Psoas muscle (tissue), 8 donors: ENCODE measurements around the gene FAM50A. TPM values are rescaled to one million over a fixed set of nuclear protein-coding genes. Genes with fewer than 3 reads are reported as not detected.

Source experiments
- ATAC-seq, 4 donors: fragments of 200-7000 bp; cut with Tn5 transposase; one replicate each; pipeline ENCODE4 v1.9.1; 2020; ENCODE audit warnings: moderate library complexity in 3 of 4, mild to moderate bottlenecking in 2 of 4
- DNase-seq, 2 donors: peaks; one replicate each; pipeline ENCODE4 v3.0.0-alpha.2; 2020
- H3K27ac ChIP-seq: fragments of 200-600 bp; one replicate; pipeline ENCODE4 v1.8.0; 2022
- H3K27me3 ChIP-seq, 3 donors: fragments of 200-600 bp in 1 of 3; one replicate each; pipeline versions ENCODE4 v1.6.1 to v1.8.0; 2013 to 2022; ENCODE audit warnings: low read length in 2 of 3, mild to moderate bottlenecking in 2 of 3, moderate library complexity in 1 of 3; ENCODE audit not compliant: insufficient read depth in 3 of 3
- H3K36me3 ChIP-seq, 2 donors: fragments of 200-600 bp in 1 of 2; one replicate each; pipeline versions ENCODE4 v1.6.1 to v1.8.0; 2013 to 2022; ENCODE audit warnings: low read depth in 1 of 2, mild to moderate bottlenecking in 1 of 2, moderate library complexity in 1 of 2; ENCODE audit not compliant: insufficient read depth in 1 of 2
- H3K4me1 ChIP-seq: fragments of 200-600 bp; one replicate; pipeline ENCODE4 v1.8.0; 2022
- H3K4me3 ChIP-seq: fragments of 200-600 bp; one replicate; pipeline ENCODE4 v1.8.0; 2022; ENCODE audit warnings: mild to moderate bottlenecking
- H3K9me3 ChIP-seq: fragments of 200-600 bp; one replicate; pipeline ENCODE4 v1.8.0; 2022
- WGBS, 3 donors: extraction: QIAGEN DNeasy Blood & Tissue Kit; methylation state at CpG; one replicate each; pipeline versions ENCODE4 v1.1.6 to v1.1.7; 2013; 5-methylcytosine and 5-hydroxymethylcytosine counted together
- intact Hi-C, 2 donors: fragments of 100-400 bp; cut with DNase I; formaldehyde crosslinking; loops; one replicate each; pipeline versions ENCODE4 v1.11.0 to v1.14.2; 2022
- polyA plus RNA-seq, 3 donors: library from polyadenylated mRNA; stranded (reverse); fragments of 200-250 nt; gene quantifications; one replicate each; pipeline ENCODE4 v1.2.3, GENCODE V29; 2013
- total RNA-seq, 4 donors: library from RNA; stranded (reverse); fragmentation: NEBNext Ultra II Directional in 2 of 4; extraction: Animal tissue kit (Norgen Biotek cat#: 25700) in 2 of 4; gene quantifications; one replicate each; pipeline versions ENCODE4 v1.2.1 to v1.2.4, GENCODE V29; 2021 to 2023
- TF ChIP-seq, protein P1 (sequence below): fragments of 200-600 bp; IDR thresholded peaks from one replicate; pipeline ENCODE4 v1.8.0; 2022; ENCODE audit warnings: antibody characterized with exemption
- donor health status: healthy with polysubstance abuse.
- donor health status: DM: no; HTN: no; CAD: no; lungs with moderate emphysema.
- donor health status: Bipolar disorder and iron deficiency.
- donor health status: healthy.
- donor health status: DM: yes; HTN: yes; CAD: no.
- donor health status: DM: no; HTN: no; CAD: no.
- donor health status: DM: no; HTN: no; CAD: no.
- donor health status: DM: yes; HTN: yes; CAD: no.

FAM50A gene
- total and polyA plus RNA-seq, 7 donors: 48.6 to 117 (median 59.6) TPM

DNA sequence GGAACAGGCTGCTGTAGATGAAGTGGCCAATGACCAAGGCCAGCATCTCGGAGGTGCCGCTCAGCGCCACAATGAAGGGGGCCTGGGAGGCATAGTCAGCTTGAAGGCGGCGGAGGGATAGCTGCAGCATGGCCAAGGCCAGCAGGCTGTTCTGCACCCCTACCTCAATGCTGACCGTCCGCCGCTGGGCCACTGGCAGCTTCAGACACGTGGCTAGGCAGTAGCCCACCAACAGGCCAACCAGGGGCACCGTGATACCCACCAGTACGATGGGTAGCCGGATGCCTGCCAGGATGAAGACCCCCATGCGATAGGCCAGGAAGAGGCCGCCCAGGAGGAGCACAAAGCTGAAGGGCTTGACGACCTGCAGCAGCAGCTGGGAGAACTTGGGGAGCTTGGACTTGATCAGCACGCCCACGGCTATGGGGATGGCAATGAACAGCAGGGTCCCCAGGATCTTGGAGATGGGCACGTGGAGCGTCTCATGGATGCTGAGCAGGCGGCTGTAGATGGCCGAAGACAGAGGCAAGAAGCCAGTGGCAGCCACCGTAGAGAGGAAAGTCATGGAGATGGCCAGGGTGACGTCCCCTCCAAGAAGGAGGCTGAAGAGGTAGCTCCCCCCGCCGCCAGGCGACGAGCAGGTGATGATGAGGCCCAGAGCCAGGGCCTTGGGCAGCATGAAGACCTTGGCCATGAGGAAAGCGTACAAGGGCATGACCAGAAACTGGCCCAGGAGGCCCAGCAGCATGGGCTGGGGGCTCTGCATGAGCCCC lies 43.8 kb downstream of the FAM50A start:
- DNase-seq: no peak
- Histone ChIP-seq H3K27ac (no peak overlapping the region), H3K9me3 (no peaks in the 10 kb centered on the region), H3K27me3 (no peaks in the 10 kb centered on the region), H3K36me3 (peaks cover 2 to 11% of the 10 kb centered on the region in 2 donors), H3K4me1 (peaks cover 10% of the 10 kb centered on the region), H3K4me3 (peak overlapping the region; percentile 74)
- WGBS, 3 donors: 88 to 94% (median 92%) methylated on average over 13 to 28 of the region's 28 CpGs
- intact Hi-C loops: no loop called here
- TF ChIP-seq, protein P1, sequence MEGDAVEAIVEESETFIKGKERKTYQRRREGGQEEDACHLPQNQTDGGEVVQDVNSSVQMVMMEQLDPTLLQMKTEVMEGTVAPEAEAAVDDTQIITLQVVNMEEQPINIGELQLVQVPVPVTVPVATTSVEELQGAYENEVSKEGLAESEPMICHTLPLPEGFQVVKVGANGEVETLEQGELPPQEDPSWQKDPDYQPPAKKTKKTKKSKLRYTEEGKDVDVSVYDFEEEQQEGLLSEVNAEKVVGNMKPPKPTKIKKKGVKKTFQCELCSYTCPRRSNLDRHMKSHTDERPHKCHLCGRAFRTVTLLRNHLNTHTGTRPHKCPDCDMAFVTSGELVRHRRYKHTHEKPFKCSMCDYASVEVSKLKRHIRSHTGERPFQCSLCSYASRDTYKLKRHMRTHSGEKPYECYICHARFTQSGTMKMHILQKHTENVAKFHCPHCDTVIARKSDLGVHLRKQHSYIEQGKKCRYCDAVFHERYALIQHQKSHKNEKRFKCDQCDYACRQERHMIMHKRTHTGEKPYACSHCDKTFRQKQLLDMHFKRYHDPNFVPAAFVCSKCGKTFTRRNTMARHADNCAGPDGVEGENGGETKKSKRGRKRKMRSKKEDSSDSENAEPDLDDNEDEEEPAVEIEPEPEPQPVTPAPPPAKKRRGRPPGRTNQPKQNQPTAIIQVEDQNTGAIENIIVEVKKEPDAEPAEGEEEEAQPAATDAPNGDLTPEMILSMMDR: no peak
- no peak for ATAC-seq

DNA sequence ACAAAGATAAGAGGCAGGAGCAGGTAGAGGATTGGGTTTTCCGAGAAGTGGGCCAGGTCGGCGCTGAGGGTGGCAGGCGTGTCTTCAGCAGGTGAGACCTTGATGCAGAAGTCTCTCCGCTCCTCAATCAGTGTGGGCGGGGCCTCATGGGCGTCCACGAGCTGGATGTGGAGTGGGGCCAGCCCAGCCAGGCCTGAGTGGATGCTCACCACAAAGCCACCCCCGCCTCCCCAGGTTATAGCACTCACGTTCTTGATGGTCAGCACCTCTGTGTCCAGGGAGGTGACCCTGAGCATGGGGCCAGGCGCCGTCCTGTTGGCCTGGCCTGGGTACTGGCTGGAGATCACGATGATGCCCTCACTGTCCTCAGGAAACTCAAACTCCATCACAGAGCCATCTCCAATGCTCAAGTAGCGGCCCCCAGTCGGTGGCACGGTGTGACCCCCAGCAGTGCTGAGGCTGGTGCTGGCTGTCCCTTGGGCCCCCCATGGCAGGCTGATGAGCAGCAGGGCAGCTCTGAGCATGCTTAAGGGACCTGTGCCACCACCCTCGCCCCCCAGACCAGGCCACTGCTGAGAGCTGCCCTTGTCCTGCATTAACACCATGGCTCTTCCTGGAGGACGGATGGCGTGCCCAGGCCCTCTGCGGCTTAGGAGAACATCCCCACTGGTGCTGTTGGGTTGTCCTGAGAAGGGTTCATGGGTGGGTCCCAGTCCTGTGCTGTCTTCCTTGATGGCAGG lies 44.6 kb downstream of the FAM50A start:
- H3K4me3 ChIP-seq: no peak overlapping the region
- H3K4me1 ChIP-seq: peaks cover 10% of the 10 kb centered on the region
- no peaks in the 10 kb centered on the region for H3K9me3 ChIP-seq
- ATAC-seq (no peak), DNase-seq (no peak)
- H3K36me3 ChIP-seq: peaks cover 2 to 11% of the 10 kb centered on the region in 2 donors
- no peak overlapping the region for H3K27ac ChIP-seq
- WGBS, 3 donors: 80 to 86% (median 85%) methylated on average over 17 to 20 of the region's 20 CpGs
- intact Hi-C loops: no loop called here
- no peaks in the 10 kb centered on the region for H3K27me3 ChIP-seq
- TF ChIP-seq, protein P1: no peak

DNA sequence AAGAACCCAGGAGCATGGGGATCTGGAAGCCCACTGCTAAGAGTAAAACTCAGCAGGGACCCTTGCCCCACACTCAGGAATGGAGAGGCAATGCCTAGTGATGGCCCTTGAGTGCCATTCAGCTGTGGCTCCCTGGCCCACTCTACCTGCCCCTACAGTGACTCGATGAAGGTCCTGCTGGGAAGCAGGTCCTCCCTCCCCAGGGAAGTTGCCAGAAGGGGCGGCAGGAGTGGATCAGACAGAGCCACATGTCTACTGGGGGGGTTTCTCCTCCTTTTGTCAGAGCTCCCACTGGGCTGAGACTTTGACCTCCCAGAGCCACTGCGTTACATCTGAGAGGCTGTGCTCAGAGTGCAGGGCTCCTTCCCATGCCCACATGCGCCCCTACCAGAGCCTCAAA lies 45.2 kb downstream of the FAM50A start:
- no peaks in the 10 kb centered on the region for H3K27me3 ChIP-seq
- intact Hi-C loops: no loop called here
- no peaks in the 10 kb centered on the region for H3K9me3 ChIP-seq
- no peak for ATAC-seq
- H3K4me3 ChIP-seq: peak overlapping the region; percentile 67
- no peak for DNase-seq
- peaks cover 5% of the 10 kb centered on the region for H3K4me1 ChIP-seq
- TF ChIP-seq, protein P1: no peak
- peaks cover 2 to 8% of the 10 kb centered on the region in 2 donors for H3K36me3 ChIP-seq
- WGBS, 3 donors: 82 to 100% (median 88%) methylated on average over 1 to 4 of the region's 4 CpGs
- H3K27ac ChIP-seq: peak overlapping the region; percentile 93

DNA sequence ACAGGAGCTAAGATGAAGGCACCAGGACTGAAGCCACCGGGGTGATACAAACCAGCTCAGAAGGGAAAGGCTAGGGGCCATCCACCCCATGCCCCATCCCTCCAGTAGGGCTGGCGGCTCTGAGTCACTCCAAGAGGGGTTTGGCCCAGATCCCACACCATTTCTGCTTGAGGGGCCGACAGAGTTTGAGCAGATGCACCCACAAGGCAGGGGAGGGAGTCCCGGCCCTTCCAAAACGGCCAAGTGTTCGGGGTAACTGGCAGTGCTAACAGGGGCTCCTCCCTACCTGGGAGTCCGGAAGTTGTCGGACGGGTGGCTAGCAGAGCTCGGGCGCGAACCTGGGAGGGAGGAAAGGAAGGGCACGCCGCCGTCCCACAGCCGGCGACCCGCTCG lies 46.1 kb downstream of the FAM50A start:
- Histone ChIP-seq H3K4me3 (peak overlapping the region; percentile 67), H3K27ac (peak overlapping the region; percentile 93), H3K27me3 (no peaks in the 10 kb centered on the region), H3K36me3 (peaks cover 2 to 8% of the 10 kb centered on the region in 2 donors), H3K4me1 (peaks cover 2% of the 10 kb centered on the region), H3K9me3 (no peaks in the 10 kb centered on the region)
- WGBS, 3 donors: 0 to 34% (median 0%) methylated on average over 4 to 15 of the region's 19 CpGs
- peak in 1 of 2 donors; percentile 38 for DNase-seq
- ATAC-seq: peak; percentile 1 to 19 (median 5)
- intact Hi-C loops: no loop called here
- TF ChIP-seq, protein P1: no peak
